GM06990 (cell line): ENCODE results near the gene MRPL48.

Experiments
- DNase-seq: peaks from one replicate; pipeline ENCODE4 v3.0.0-alpha.2; 2011; ENCODE audit not compliant: insufficient read length; ENCODE audit errors: extremely low read depth
- H3K27me3 ChIP-seq: replicated peaks from 2 replicates; pipeline ENCODE4 v1.6.0; 2011; ENCODE audit warnings: low read length; ENCODE audit not compliant: control insufficient read depth, insufficient read depth
- H3K36me3 ChIP-seq: 2 replicates; pipeline ENCODE4 v1.5.1; 2011; ENCODE audit warnings: low read length; ENCODE audit not compliant: control insufficient read depth, insufficient read depth
- H3K4me3 ChIP-seq: replicated peaks from 2 replicates; pipeline ENCODE4 v1.5.1; 2011; ENCODE audit warnings: low read depth, mild to moderate bottlenecking, control low read depth, low read length
- CTCF ChIP-seq: IDR thresholded peaks from 2 replicates; pipeline ENCODE4 v1.5.1; 2011; ENCODE audit warnings: low read length, control low read depth, mild to moderate bottlenecking, inconsistent platforms; ENCODE audit not compliant: insufficient read depth, poor library complexity, severe bottlenecking

MRPL48 gene

DNA sequence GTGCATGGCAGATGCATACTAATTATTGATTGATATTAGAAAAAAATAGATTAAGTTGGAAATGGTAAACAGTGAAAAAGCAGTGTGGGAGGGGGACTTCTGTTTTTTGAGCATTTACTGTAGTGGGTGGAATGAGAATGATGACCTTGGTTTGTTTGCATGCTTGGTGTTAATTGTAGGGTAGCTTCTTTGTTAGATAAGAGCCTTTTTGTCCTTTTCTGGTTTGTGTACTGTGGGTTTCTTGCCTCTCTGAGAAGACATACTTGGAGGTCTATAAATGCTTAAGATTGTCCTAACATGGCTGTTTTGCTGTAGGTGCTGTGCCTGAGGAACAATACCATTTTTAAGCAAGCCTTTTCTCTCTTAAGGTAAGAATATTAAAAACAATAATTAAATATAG, 17.0 kb downstream of the MRPL48 start:
- TF ChIP-seq CTCF = no peak
- no peak overlapping the region for H3K4me3 ChIP-seq
- DNase-seq = no peak
- no peaks in the 10 kb centered on the region for H3K27me3 ChIP-seq
- no peaks in the 10 kb centered on the region for H3K36me3 ChIP-seq

DNA sequence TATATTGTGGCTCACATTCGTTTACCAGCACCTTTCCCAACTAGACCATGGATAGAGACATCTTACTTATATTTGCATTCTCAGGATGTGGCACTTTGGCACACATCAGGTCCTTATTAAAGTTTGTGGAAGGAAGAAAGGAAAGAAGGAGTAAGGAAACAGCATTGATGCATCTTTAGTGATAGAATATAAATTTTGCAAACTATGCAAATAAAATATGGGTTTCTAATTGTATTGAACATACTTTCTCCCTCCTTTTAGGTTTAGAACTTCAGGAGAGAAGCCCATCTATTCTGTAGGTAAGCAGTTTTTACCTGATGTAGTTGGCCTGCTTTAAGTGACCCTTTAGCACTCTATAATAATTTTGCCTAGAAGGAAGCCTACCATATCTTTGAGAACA, 20.4 kb downstream of the MRPL48 start:
- Histone ChIP-seq H3K36me3 (no peaks in the 10 kb centered on the region), H3K27me3 (no peaks in the 10 kb centered on the region)
- no peak for TF ChIP-seq CTCF

DNA sequence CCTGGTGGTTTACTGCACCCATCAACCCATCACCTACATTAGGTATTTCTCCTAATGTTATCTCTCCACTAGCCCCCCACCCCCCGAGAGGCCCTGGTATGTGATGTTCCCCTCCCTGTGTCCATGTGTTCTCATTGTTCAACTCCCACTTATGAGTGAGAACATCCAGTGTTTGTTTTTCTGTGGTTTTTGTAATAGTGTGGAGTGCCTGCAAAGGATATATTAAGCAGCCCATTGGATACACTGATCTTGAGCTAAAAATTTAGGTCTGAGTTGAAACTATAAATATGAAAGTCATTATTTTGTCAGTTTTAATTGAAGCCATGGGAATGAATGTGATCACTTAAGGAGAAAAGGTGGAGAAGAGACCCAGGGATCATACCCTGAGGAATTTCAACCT, 23.0 kb downstream of the MRPL48 start:
- TF ChIP-seq CTCF = no peak
- no peaks in the 10 kb centered on the region for H3K36me3 ChIP-seq
- no peaks in the 10 kb centered on the region for H3K27me3 ChIP-seq
- no peak for DNase-seq
- no peak overlapping the region for H3K4me3 ChIP-seq

More for the DNA sequence above, 20.4 kb downstream of the MRPL48 start:
- H3K4me3 ChIP-seq = no peak overlapping the region
- no peak for DNase-seq

DNA sequence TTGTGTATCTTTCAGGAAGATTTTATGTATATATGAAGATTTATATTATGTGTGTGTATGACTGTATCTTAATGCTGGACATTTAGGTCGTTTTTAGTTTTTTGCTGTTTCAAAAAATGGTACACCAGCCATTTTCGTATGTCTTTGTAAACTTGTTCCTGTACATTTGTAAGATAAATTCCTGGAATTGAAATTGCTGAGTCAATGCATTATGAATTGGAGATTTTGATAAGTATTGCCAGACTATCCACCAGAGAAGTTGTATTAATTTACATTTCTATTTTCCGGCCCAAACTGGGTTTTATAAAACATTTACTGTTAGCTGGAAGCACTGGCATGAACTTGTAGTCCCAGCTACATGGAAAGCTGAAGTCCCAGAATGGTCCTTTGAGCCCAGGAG, 24.6 kb downstream of the MRPL48 start:
- no peak for DNase-seq
- Histone ChIP-seq H3K36me3 (no peaks in the 10 kb centered on the region), H3K27me3 (no peaks in the 10 kb centered on the region), H3K4me3 (no peak overlapping the region)
- no peak for TF ChIP-seq CTCF

DNA sequence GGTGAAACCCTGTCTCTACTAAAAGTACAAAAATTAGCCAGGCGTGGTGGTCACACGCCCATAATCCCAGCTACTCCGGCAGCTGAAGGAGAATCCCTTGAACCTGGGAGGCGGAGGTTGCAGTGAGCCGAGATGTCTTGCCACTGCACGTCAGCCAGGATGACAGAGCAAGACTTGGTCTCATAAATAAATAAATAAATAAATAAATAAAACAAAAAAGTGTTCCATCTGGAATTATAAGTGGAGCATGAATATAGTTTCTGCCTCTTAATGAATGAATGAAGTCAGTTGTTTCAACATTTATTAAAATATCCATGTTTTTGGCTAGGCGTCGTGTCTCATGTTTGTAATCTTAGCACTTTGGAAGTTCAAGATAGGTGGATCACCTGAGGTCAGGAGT, 27.1 kb downstream of the MRPL48 start:
- no peak for DNase-seq
- Histone ChIP-seq H3K36me3 (no peaks in the 10 kb centered on the region), H3K27me3 (no peaks in the 10 kb centered on the region), H3K4me3 (no peak overlapping the region)
- no peak for TF ChIP-seq CTCF

DNA sequence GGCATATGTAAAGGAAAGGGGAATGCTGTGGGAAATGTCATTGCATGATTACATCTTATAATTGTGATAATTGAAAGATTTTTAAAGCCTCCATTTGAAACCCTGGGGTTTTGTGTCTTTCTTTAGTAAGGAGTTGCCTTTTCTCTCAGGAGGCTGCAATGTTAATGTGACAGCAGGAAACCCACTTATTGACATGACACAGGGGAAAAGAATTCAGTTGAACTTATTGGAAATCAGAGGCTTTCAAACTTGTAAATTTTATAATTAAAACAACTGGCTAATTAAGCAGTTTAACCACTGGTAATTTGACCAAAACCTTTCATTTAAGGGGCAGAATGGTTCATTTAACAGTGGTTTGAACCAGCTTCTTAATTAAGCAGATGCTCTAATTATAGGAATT, 31.2 kb downstream of the MRPL48 start:
- DNase-seq = no peak
- Histone ChIP-seq H3K27me3 (no peaks in the 10 kb centered on the region), H3K36me3 (no peaks in the 10 kb centered on the region), H3K4me3 (no peak overlapping the region)
- TF ChIP-seq CTCF = no peak
